Measurements from ENCODE around the gene DUS1L.

- TF ChIP-seq CTCF (IDR thresholded peaks at IDR 0.05; ENCODE audit: low read depth, low read length, poor library complexity, severe bottlenecking) (no peak), EZH2phosphoT487 (IDR thresholded peaks at IDR 0.05; ENCODE audit: borderline replicate concordance, low read length) (no peak)
Measured at GRCh38 chr17:82059272-82060000, 6.2 kb downstream of the DUS1L start.

Measured in DOHH2 (cell line).